ENCODE data around the gene FGD6. TPM values are rescaled to one million over a fixed set of nuclear protein-coding genes. Genes with fewer than 3 reads are reported as not detected.

FGD6 gene
- polyA plus RNA-seq, 1 donor (not counting 4 experiments of a cell fraction or from before 2014, with no cell fraction given): 54.2 TPM

- H3K36me3 ChIP-seq (ENCODE audit: control insufficient read depth in 2 of 2, extremely low read depth in 1 of 2, insufficient read depth in 2 of 2, low read length in 2 of 2): peaks cover 3 to 14% of the 10 kb centered on the region in 2 experiments
- H3K4me1 ChIP-seq (ENCODE audit: control insufficient read depth, extremely low read depth, insufficient read depth, low read length): no peaks in the 10 kb centered on the region
- no peak overlapping the region for H3K4me2 ChIP-seq (ENCODE audit: control insufficient read depth, extremely low read depth, insufficient read depth, low read depth, low read length)
- dilution Hi-C loops (cut with MboI; ENCODE audit: extremely low pct_ligation_motif_present, low sequenced_read_pairs): no loop called here
- no peaks in the 10 kb centered on the region for H4K20me1 ChIP-seq (ENCODE audit: control insufficient read depth, extremely low read depth, insufficient read depth, low read length)
- TF ChIP-seq CTCF (optimal IDR thresholded peaks at IDR 0.05 in 1 of 3, IDR thresholded peaks at IDR 0.05 in 1 of 3, conservative IDR thresholded peaks at IDR 0.05 in 1 of 3; ENCODE audit: extremely low read depth in 1 of 3, insufficient read depth in 2 of 3, low read length in 3 of 3) (no peak), EZH2 (IDR thresholded peaks at IDR 0.05; ENCODE audit: low read length) (no peak)
- no peaks in the 10 kb centered on the region for H3K9me3 ChIP-seq (ENCODE audit: control insufficient read depth, low read depth, low read length)
- H3K79me2 ChIP-seq (ENCODE audit: control insufficient read depth, insufficient read depth, low read length): no peaks in the 10 kb centered on the region
- no peaks in the 10 kb centered on the region for H3K9me1 ChIP-seq (ENCODE audit: control insufficient read depth, extremely low read depth, insufficient read depth, low read length)
- no peaks in the 10 kb centered on the region for H3K27me3 ChIP-seq (ENCODE audit: control insufficient read depth, extremely low read depth, insufficient read depth, low read length)
- FAIRE-seq: no peak
- no peak overlapping the region for H2AFZ ChIP-seq (ENCODE audit: control insufficient read depth, low read length)
- no peak for DNase-seq (ENCODE audit: low read depth, low spot score)
- no peak overlapping the region for H3K4me3 ChIP-seq (ENCODE audit: control insufficient read depth in 2 of 3, extremely low read depth in 1 of 3, insufficient read depth in 2 of 3, low read depth in 1 of 3, low read length in 3 of 3)
- no peak overlapping the region for H3K27ac ChIP-seq (ENCODE audit: control insufficient read depth, insufficient read depth, low read length)
- H3K9ac ChIP-seq (ENCODE audit: control insufficient read depth, extremely low read depth, insufficient read depth, low read length): no peak overlapping the region
These were observed 162.2 kb downstream of the FGD6 start for GRCh38 chr12:95055057-95055456.

DNA sequence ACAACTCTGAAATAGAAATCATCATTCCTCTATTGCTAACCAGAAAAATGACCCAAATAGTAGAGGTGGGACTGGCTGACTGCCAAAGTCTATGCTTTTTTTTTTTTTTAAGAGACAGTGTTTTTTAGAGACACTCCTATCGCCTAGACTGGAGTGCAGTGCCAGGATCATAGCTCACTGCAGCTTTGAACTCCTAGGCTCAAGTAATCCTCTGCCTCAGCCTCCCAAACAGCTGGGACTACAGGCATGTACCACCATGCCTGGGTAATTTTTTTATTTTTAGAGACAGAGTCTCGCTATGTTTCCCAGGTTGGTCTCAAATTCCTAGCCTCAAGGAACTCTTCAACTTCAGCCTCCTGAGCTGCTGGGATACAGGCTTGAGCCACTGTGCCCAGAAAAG lies 163.1 kb downstream of the FGD6 start:
- Histone ChIP-seq H3K9me1 (ENCODE audit: control insufficient read depth, extremely low read depth, insufficient read depth, low read length) (no peaks in the 10 kb centered on the region), H3K4me2 (ENCODE audit: control insufficient read depth, extremely low read depth, insufficient read depth, low read depth, low read length) (no peak overlapping the region), H3K36me3 (ENCODE audit: control insufficient read depth in 2 of 2, extremely low read depth in 1 of 2, insufficient read depth in 2 of 2, low read length in 2 of 2) (peaks cover 3 to 11% of the 10 kb centered on the region in 2 experiments), H3K4me1 (ENCODE audit: control insufficient read depth, extremely low read depth, insufficient read depth, low read length) (no peaks in the 10 kb centered on the region), H3K4me3 (ENCODE audit: control insufficient read depth in 2 of 3, extremely low read depth in 1 of 3, insufficient read depth in 2 of 3, low read depth in 1 of 3, low read length in 3 of 3) (no peak overlapping the region), H3K9me3 (ENCODE audit: control insufficient read depth, low read depth, low read length) (no peaks in the 10 kb centered on the region), H2AFZ (ENCODE audit: control insufficient read depth, low read length) (no peak overlapping the region), H3K27me3 (ENCODE audit: control insufficient read depth, extremely low read depth, insufficient read depth, low read length) (no peaks in the 10 kb centered on the region), H3K79me2 (ENCODE audit: control insufficient read depth, insufficient read depth, low read length) (no peaks in the 10 kb centered on the region), H3K27ac (ENCODE audit: control insufficient read depth, insufficient read depth, low read length) (no peak overlapping the region), H3K9ac (ENCODE audit: control insufficient read depth, extremely low read depth, insufficient read depth, low read length) (no peak overlapping the region), H4K20me1 (ENCODE audit: control insufficient read depth, extremely low read depth, insufficient read depth, low read length) (no peaks in the 10 kb centered on the region)
- dilution Hi-C loops (cut with MboI; ENCODE audit: extremely low pct_ligation_motif_present, low sequenced_read_pairs): no loop called here
- TF ChIP-seq CTCF (optimal IDR thresholded peaks at IDR 0.05 in 1 of 3, IDR thresholded peaks at IDR 0.05 in 1 of 3, conservative IDR thresholded peaks at IDR 0.05 in 1 of 3; ENCODE audit: extremely low read depth in 1 of 3, insufficient read depth in 2 of 3, low read length in 3 of 3) (no peak), EZH2 (IDR thresholded peaks at IDR 0.05; ENCODE audit: low read length) (no peak)
- no peak for DNase-seq (ENCODE audit: low read depth, low spot score)
- no peak for FAIRE-seq

Measured in keratinocyte (primary cell).